Pancreas (tissue), 10 donors: Measurements from ENCODE around the gene ASXL2. TPM values are rescaled to one million over a fixed set of nuclear protein-coding genes. Genes with fewer than 3 reads are reported as not detected.
"Not testable (repeated sequence)": the region's sequence is repeated elsewhere in the genome, so short reads cannot be mapped to it uniquely, and the experiment has no call there.

Source experiments
- ATAC-seq, 4 donors: fragments of 200-7000 bp; cut with Tn5 transposase; one replicate each; pipeline versions ENCODE4 v1.8.0 to v1.9.1; 2020; ENCODE audit warnings: mild to moderate bottlenecking in 4 of 4, moderate library complexity in 4 of 4
- DNase-seq, 6 donors: peaks; one replicate each; pipeline ENCODE4 v3.0.0-alpha.2; 2020
- FAIRE-seq: peaks from 2 replicates; lab custom pipeline; 2012; peaks lifted over from hg19 to GRCh38; lab: Jason Lieb, UNC
- H3K27ac ChIP-seq, 4 donors: fragments of 200-600 bp; sonication (generic); 1 replicate in 3 of 4; 2 replicates in 1 of 4; pipeline versions ENCODE4 v1.5.0 to v1.8.0; 2020
- H3K27me3 ChIP-seq, 4 donors: fragments of 200-600 bp; one replicate each; pipeline ENCODE4 v1.8.0; 2021
- H3K36me3 ChIP-seq, 3 donors: fragments of 200-600 bp; sonication (generic) in 1 of 3; one replicate each; pipeline versions ENCODE4 v1.5.0 to v1.8.0; 2020 to 2021
- H3K4me1 ChIP-seq, 3 donors: fragments of 200-600 bp; one replicate each; pipeline ENCODE4 v1.8.0; 2021
- H3K4me3 ChIP-seq, 4 donors: fragments of 200-600 bp; sonication (generic) in 2 of 4; one replicate each; pipeline versions ENCODE4 v1.5.0 to v1.8.0; 2020 to 2021
- H3K9me3 ChIP-seq, 4 donors: fragments of 200-600 bp; one replicate each; pipeline ENCODE4 v1.8.0; 2021
- CTCF ChIP-seq, 4 donors: fragments of 200-600 bp; sonication (generic) in 3 of 4; IDR thresholded peaks; one replicate each; pipeline versions ENCODE4 v1.5.0 to v1.8.0; 2021; ENCODE audit warnings: antibody characterized with exemption in 4 of 4
- WGBS, 2 donors: extraction: QIAGEN DNeasy Blood & Tissue Kit; methylation state at CpG; one replicate each; pipeline ENCODE4 v1.1.7; 2013; 5-methylcytosine and 5-hydroxymethylcytosine counted together
- intact Hi-C, 3 donors: fragments of 100-400 bp; cut with DNase I; formaldehyde crosslinking; loops; one replicate each; pipeline versions ENCODE4 v1.11.1 to v1.14.2; 2022
- polyA plus RNA-seq, 2 donors: library from polyadenylated mRNA; stranded (reverse); fragments of 200-250 nt; gene quantifications; one replicate each; pipeline ENCODE4 v1.2.3, GENCODE V29; 2013
- total RNA-seq, 6 donors: library from RNA; stranded (reverse); fragmentation: NEBNext Ultra II Directional in 4 of 6; extraction: Animal tissue kit (Norgen Biotek cat#: 25700) in 4 of 6; gene quantifications; one replicate each; pipeline versions ENCODE4 v1.2.1 to v1.2.4, GENCODE V29; 2021 to 2023
- donor health status: healthy with polysubstance abuse.
- donor health status: DM: no; HTN: no; CAD: no; lungs with moderate emphysema.
- donor health status: DM: no; HTN: no; CAD: no.
- donor health status: control.
- donor health status: control.
- donor health status: Bipolar disorder and iron deficiency.
- donor health status: DM: yes; HTN: yes; CAD: no.
- donor health status: DM: no; HTN: no; CAD: no.
- donor health status: DM: no; HTN: no; CAD: no.
- donor health status: DM: yes; HTN: yes; CAD: no.

The ASXL2 gene
- total and polyA plus RNA-seq, 8 donors, result 1.6 to 21.7 (median 9.5) TPM

- H3K9me3 ChIP-seq, result no peaks in the 10 kb centered on the region
- H3K36me3 ChIP-seq, result no peaks in the 10 kb centered on the region
- FAIRE-seq, result no peak
- H3K27ac ChIP-seq, result no peak overlapping the region
- H3K4me1 ChIP-seq, result no peaks in the 10 kb centered on the region
- TF ChIP-seq CTCF (IDR thresholded peaks at IDR 0.05), result no peak
- intact Hi-C loops, result no loop called here
- no peak for DNase-seq
- ATAC-seq, result no peak
- H3K27me3 ChIP-seq, result no peaks in the 10 kb centered on the region
- no peak overlapping the region for H3K4me3 ChIP-seq
- whole genome bisulfite sequencing, 2 donors, result 96 to 98% methylated on average over 5 of the region's 5 CpGs
These were observed 42.0 kb upstream of the ASXL2 start for GRCh38 chr2:25920336-25920735.

GRCh38 chr2:25917832-25918231 is 39.5 kb upstream of the ASXL2 start:
- H3K27me3 ChIP-seq, result no peaks in the 10 kb centered on the region
- ATAC-seq, result no peak
- no peaks in the 10 kb centered on the region for H3K4me1 ChIP-seq
- TF ChIP-seq CTCF (IDR thresholded peaks at IDR 0.05), result no peak
- WGBS, 2 donors, result 75 to 89% methylated on average over 3 of the region's 3 CpGs
- H3K27ac ChIP-seq, result no peak overlapping the region
- H3K36me3 ChIP-seq, result no peaks in the 10 kb centered on the region
- H3K4me3 ChIP-seq, result no peak overlapping the region
- H3K9me3 ChIP-seq, result no peaks in the 10 kb centered on the region
- intact Hi-C loops, result no loop called here
- DNase-seq, result no peak
- no peak for FAIRE-seq

DNA sequence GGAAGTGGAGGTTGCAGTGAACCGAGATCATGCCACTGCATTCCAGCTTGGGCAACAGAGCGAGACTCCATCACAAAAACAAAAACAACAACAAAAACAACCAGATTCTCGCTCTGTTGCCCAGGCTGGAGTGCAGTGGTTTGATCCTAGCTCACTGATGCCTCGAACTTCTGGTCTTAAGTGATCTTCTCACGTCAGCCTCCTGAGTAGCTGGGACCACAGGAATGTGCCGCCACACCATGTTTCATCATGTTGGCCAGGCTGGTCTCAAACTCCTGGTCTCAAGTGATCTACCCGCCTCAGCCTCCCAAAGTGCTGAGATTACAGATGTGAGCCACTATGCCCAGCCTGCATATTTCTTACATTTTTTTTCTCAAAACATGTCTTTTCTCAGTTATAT is 39.1 kb upstream of the ASXL2 start:
- ATAC-seq, H3K4me1 ChIP-seq, H3K9me3 ChIP-seq, H3K27me3 ChIP-seq, H3K27ac ChIP-seq, FAIRE-seq, H3K36me3 ChIP-seq, intact Hi-C loops, DNase-seq, H3K4me3 ChIP-seq: not testable (repeated sequence)
- 75% methylated on average over 7 of the region's 7 CpGs for WGBS, 2 donors

- H3K4me3 ChIP-seq, H3K27me3 ChIP-seq, intact Hi-C loops, H3K27ac ChIP-seq, ATAC-seq, FAIRE-seq, DNase-seq, H3K36me3 ChIP-seq, H3K9me3 ChIP-seq, H3K4me1 ChIP-seq: not testable (repeated sequence)
- WGBS, 2 donors, result 75 to 83% methylated on average over 16 of the region's 16 CpGs
These were observed 37.9 kb upstream of the ASXL2 start for GRCh38 chr2:25915944-25916772.

DNA sequence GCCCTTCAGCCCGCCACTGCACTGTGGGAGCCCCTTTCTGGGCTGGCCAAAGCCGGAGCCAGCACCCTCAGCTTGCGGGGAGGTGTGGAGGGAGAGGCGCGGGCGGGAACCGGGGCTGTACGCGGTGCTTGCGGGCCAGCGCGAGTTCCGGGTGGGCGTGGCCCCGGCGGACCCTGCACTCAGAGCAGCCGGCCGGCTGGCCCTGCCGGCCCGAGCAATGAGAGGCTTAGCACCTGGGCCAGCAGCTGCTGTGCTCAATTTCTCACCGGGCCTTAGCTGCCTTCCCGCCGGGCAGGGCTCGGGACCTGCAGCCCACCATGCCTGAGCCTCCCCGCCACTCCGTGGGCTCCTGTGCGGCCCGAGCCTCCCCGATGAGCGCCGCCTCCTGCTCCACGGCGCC is 37.1 kb upstream of the ASXL2 start:
- WGBS, 2 donors, result 92 to 95% methylated on average over 14 to 33 of the region's 33 CpGs
- H3K4me3 ChIP-seq, H3K27me3 ChIP-seq, H3K27ac ChIP-seq, intact Hi-C loops, FAIRE-seq, H3K9me3 ChIP-seq, ATAC-seq, H3K36me3 ChIP-seq, DNase-seq, H3K4me1 ChIP-seq: not testable (repeated sequence)

DNA sequence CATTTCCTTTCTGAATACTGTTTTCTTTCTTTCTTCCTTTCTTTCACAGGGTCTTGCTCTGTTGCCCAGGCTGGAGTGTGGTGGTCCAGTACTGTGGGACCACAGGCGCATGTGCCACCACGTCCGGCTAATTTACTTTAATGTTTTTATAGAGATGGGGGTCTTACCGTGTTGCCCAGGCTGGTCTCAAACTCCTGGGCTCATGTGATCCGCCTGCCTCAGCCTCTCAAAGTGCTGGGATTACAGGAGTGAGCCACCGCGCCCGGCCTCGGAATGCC is 35.3 kb upstream of the ASXL2 start:
- H3K27ac ChIP-seq, ATAC-seq, H3K4me3 ChIP-seq, H3K4me1 ChIP-seq, intact Hi-C loops, H3K36me3 ChIP-seq, H3K27me3 ChIP-seq, FAIRE-seq, DNase-seq, H3K9me3 ChIP-seq: not testable (repeated sequence)
- 78 to 81% methylated on average over 9 of the region's 9 CpGs for WGBS, 2 donors
